SK-N-SH (cell line): Measurements from ENCODE around the gene ANGPTL4.

Experiments
- CTCF ChIP-seq: fragments of 200-600 bp; sonication (generic); IDR thresholded peaks from 2 replicates; pipeline ENCODE4 v1.6.1; 2017; ENCODE audit warnings: antibody characterized with exemption, mild to moderate bottlenecking, moderate library complexity
- EZH2phosphoT487 ChIP-seq: fragments of 200-600 bp; sonication (generic); IDR thresholded peaks from 2 replicates; pipeline ENCODE4 v1.6.1; 2017; ENCODE audit warnings: low read depth, mixed run types, mild to moderate bottlenecking, antibody characterized with exemption, moderate library complexity, borderline replicate concordance
- GABPA ChIP-seq: IDR thresholded peaks from 2 replicates; pipeline ENCODE4 v1.4.0; 2012; ENCODE audit warnings: low read depth, mild to moderate bottlenecking

- no peak for TF ChIP-seq EZH2phosphoT487
- no peak for TF ChIP-seq CTCF
- no peak for TF ChIP-seq GABPA
These were observed 21.1 kb upstream of the ANGPTL4 start, which contains the start of gene KANK3 for GRCh38 chr19:8342684-8343482.
